ENCODE measurements around the gene CXXC4. TPM values are rescaled to one million over a fixed set of nuclear protein-coding genes. Genes with fewer than 3 reads are reported as not detected.

CXXC4 gene
- total RNA-seq, 1 experiment from 2014 or later: 4.2 TPM

- no peak overlapping the region for H3K27ac ChIP-seq (ENCODE audit: insufficient read length, low read depth, low read length)
- no peak overlapping the region for H2BK15ac ChIP-seq (ENCODE audit: low read depth, low read length)
- Mint-ChIP-seq H3K9me3 (no peaks in the 10 kb centered on the region), H3K27ac (no peak overlapping the region), H3K36me3 (ENCODE audit: insufficient read depth in 1 of 3, low read depth in 3 of 3) (no peaks in the 10 kb centered on the region), H3K4me1 (no peaks in the 10 kb centered on the region), H3K27me3 (ENCODE audit: low read depth) (no peaks in the 10 kb centered on the region), H3K4me3 (no peak overlapping the region)
- no peaks in the 10 kb centered on the region for H4K20me1 ChIP-seq (ENCODE audit: control insufficient read depth, insufficient read depth, insufficient read length)
- DNase-seq: no peak
- no peak overlapping the region for H3K4me2 ChIP-seq (ENCODE audit: insufficient read depth, insufficient read length, low read length)
- H4K5ac ChIP-seq (ENCODE audit: insufficient read length, low read depth, low read length): no peak overlapping the region
- no peak overlapping the region for H2BK20ac ChIP-seq (ENCODE audit: low read depth, low read length, poor library complexity, severe bottlenecking)
- no peak overlapping the region for H3K18ac ChIP-seq (ENCODE audit: insufficient read length, low read depth, low read length)
- H3K9ac ChIP-seq (ENCODE audit: extremely low read depth, insufficient read length, low read length): no peak overlapping the region
- H2BK12ac ChIP-seq (ENCODE audit: insufficient read length, low read depth, low read length): no peak overlapping the region
- H2BK5ac ChIP-seq (ENCODE audit: insufficient read length, low read length): no peak overlapping the region
- H3K23me2 ChIP-seq (ENCODE audit: insufficient read length, low read depth, low read length, poor library complexity, severe bottlenecking): no peaks in the 10 kb centered on the region
- H4K8ac ChIP-seq (replicated peaks; ENCODE audit: insufficient read length, low read depth, low read length): no peak overlapping the region
- no peak overlapping the region for H3K14ac ChIP-seq (ENCODE audit: insufficient read depth, low read length)
- H3K27me3 ChIP-seq (ENCODE audit: insufficient read depth, low read length): no peaks in the 10 kb centered on the region
- H3K23ac ChIP-seq (ENCODE audit: insufficient read length, low read depth, low read length): no peak overlapping the region
- no peaks in the 10 kb centered on the region for H3K79me2 ChIP-seq (ENCODE audit: insufficient read depth, low read length)
- no peaks in the 10 kb centered on the region for H3K9me3 ChIP-seq (ENCODE audit: control insufficient read depth, low read depth, low read length)
- no peak overlapping the region for H3K56ac ChIP-seq (ENCODE audit: insufficient read length, low read depth, low read length)
- H2BK120ac ChIP-seq (ENCODE audit: low read depth, low read length, poor library complexity, severe bottlenecking): no peak overlapping the region
- H3T11ph ChIP-seq (ENCODE audit: low read length): no peak overlapping the region
- TF ChIP-seq CTCF (conservative IDR thresholded peaks at IDR 0.05): no peak
- no peaks in the 10 kb centered on the region for H3K4me1 ChIP-seq (ENCODE audit: insufficient read depth, low read length)
- H4K91ac ChIP-seq (ENCODE audit: insufficient read length, low read depth, low read length): no peak overlapping the region
- no peak overlapping the region for H2AK5ac ChIP-seq (ENCODE audit: insufficient read length, low read length)
- H3K4ac ChIP-seq (ENCODE audit: low read depth, low read length): no peak overlapping the region
- no peak overlapping the region for H2AFZ ChIP-seq (ENCODE audit: low read length)
- H3K79me1 ChIP-seq (ENCODE audit: insufficient read depth, low read depth, low read length, poor library complexity, severe bottlenecking): no peaks in the 10 kb centered on the region
- no CpG with 5 or more reads among the region's 1 CpG for WGBS (ENCODE audit: extremely low coverage, insufficient read length, low lambda C conversion rate)
These were observed 12.4 kb upstream of the CXXC4 start for GRCh38 chr4:104507112-104507511.
